ENCODE data around the gene CTIF. TPM values are rescaled to one million over a fixed set of nuclear protein-coding genes. Genes with fewer than 3 reads are reported as not detected.

CTIF gene
- polyA plus RNA-seq, 1 donor from 2014 or later: 50.2 TPM

DNA sequence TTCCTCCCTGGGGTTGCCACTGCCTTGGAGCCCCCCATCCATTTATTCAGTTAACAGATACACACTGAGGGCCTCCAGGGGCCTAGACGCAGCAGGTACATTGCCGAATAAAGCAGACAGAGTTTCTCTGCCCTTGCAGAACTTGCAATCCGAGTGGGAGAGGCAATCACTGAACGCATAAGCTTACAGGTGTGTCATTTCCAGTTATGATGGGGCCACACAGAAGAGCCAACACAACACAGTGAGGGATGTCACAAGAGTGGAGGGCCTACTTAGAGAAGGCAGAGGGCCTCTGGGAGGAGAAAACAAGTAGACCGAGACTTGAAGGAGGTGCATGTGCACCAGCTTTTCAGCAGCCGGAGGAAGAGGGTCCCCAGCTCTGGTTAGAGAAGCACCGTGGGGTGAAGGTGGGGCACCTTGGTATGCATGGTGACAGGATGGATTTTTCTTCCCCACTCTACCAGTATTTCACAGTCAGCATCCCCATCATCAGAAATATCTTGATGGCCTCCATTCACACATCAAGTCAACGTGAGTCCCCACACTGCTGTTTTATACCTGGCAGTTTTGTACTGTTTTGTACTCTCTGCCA lies 261.0 kb downstream of the CTIF start:
- Histone ChIP-seq H4K20me1 (ENCODE audit: insufficient read depth) (no peaks in the 10 kb centered on the region), H3F3A (ENCODE audit: insufficient read depth, low read length, poor library complexity, severe bottlenecking) (no peaks in the 10 kb centered on the region), H3K79me2 (replicated peaks; ENCODE audit: insufficient read depth, low read length) (no peaks in the 10 kb centered on the region), H3K9ac (ENCODE audit: low read length) (no peak overlapping the region), H3K9me3 (ENCODE audit: low read length) (no peaks in the 10 kb centered on the region), H3K4me2 (ENCODE audit: low read length) (no peak overlapping the region), H3K36me3 (ENCODE audit: insufficient read depth, low read length) (peaks cover 4% of the 10 kb centered on the region), H3K4me3 (ENCODE audit: low read length) (no peak overlapping the region), H3K27ac (ENCODE audit: low read length) (no peak overlapping the region), H3K9me2 (ENCODE audit: insufficient read depth, low read length) (no peaks in the 10 kb centered on the region), H2AFZ (ENCODE audit: low read depth, low read length) (no peak overlapping the region), H3K27me3 (ENCODE audit: insufficient read depth, low read depth, low read length) (no peaks in the 10 kb centered on the region)
- no peak for TF ChIP-seq RAD21 (conservative IDR thresholded peaks at IDR 0.05)
- TF ChIP-seq, protein P1, sequence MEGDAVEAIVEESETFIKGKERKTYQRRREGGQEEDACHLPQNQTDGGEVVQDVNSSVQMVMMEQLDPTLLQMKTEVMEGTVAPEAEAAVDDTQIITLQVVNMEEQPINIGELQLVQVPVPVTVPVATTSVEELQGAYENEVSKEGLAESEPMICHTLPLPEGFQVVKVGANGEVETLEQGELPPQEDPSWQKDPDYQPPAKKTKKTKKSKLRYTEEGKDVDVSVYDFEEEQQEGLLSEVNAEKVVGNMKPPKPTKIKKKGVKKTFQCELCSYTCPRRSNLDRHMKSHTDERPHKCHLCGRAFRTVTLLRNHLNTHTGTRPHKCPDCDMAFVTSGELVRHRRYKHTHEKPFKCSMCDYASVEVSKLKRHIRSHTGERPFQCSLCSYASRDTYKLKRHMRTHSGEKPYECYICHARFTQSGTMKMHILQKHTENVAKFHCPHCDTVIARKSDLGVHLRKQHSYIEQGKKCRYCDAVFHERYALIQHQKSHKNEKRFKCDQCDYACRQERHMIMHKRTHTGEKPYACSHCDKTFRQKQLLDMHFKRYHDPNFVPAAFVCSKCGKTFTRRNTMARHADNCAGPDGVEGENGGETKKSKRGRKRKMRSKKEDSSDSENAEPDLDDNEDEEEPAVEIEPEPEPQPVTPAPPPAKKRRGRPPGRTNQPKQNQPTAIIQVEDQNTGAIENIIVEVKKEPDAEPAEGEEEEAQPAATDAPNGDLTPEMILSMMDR (IDR thresholded peaks at IDR 0.05; ENCODE audit: poor library complexity, severe bottlenecking): no peak

- Histone ChIP-seq H2AFZ (ENCODE audit: low read depth, low read length) (no peak overlapping the region), H3K27me3 (ENCODE audit: insufficient read depth, low read depth, low read length) (no peaks in the 10 kb centered on the region), H4K20me1 (ENCODE audit: insufficient read depth) (no peaks in the 10 kb centered on the region), H3K9me3 (ENCODE audit: low read length) (no peaks in the 10 kb centered on the region), H3K27ac (ENCODE audit: low read length) (no peak overlapping the region), H3K79me2 (replicated peaks; ENCODE audit: insufficient read depth, low read length) (no peaks in the 10 kb centered on the region), H3K9ac (ENCODE audit: low read length) (no peak overlapping the region), H3K36me3 (ENCODE audit: insufficient read depth, low read length) (peaks cover 4% of the 10 kb centered on the region), H3F3A (ENCODE audit: insufficient read depth, low read length, poor library complexity, severe bottlenecking) (no peaks in the 10 kb centered on the region), H3K4me3 (ENCODE audit: low read length) (no peak overlapping the region), H3K9me2 (ENCODE audit: insufficient read depth, low read length) (no peaks in the 10 kb centered on the region), H3K4me2 (ENCODE audit: low read length) (no peak overlapping the region)
- TF ChIP-seq, protein P2, sequence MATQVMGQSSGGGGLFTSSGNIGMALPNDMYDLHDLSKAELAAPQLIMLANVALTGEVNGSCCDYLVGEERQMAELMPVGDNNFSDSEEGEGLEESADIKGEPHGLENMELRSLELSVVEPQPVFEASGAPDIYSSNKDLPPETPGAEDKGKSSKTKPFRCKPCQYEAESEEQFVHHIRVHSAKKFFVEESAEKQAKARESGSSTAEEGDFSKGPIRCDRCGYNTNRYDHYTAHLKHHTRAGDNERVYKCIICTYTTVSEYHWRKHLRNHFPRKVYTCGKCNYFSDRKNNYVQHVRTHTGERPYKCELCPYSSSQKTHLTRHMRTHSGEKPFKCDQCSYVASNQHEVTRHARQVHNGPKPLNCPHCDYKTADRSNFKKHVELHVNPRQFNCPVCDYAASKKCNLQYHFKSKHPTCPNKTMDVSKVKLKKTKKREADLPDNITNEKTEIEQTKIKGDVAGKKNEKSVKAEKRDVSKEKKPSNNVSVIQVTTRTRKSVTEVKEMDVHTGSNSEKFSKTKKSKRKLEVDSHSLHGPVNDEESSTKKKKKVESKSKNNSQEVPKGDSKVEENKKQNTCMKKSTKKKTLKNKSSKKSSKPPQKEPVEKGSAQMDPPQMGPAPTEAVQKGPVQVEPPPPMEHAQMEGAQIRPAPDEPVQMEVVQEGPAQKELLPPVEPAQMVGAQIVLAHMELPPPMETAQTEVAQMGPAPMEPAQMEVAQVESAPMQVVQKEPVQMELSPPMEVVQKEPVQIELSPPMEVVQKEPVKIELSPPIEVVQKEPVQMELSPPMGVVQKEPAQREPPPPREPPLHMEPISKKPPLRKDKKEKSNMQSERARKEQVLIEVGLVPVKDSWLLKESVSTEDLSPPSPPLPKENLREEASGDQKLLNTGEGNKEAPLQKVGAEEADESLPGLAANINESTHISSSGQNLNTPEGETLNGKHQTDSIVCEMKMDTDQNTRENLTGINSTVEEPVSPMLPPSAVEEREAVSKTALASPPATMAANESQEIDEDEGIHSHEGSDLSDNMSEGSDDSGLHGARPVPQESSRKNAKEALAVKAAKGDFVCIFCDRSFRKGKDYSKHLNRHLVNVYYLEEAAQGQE (IDR thresholded peaks at IDR 0.05; ENCODE audit: borderline replicate concordance): no peak
- TF ChIP-seq RAD21 (conservative IDR thresholded peaks at IDR 0.05) (no peak), EP300 (conservative IDR thresholded peaks at IDR 0.05; ENCODE audit: poor library complexity, severe bottlenecking) (no peak), SMC3 (conservative IDR thresholded peaks at IDR 0.05; ENCODE audit: poor library complexity) (no peak), MXI1 (conservative IDR thresholded peaks at IDR 0.05; ENCODE audit: poor library complexity, severe bottlenecking) (no peak), EZH2 (IDR thresholded peaks at IDR 0.05; ENCODE audit: borderline replicate concordance, insufficient read depth, low read length, poor library complexity, severe bottlenecking) (no peak), POLR2AphosphoS5 (IDR thresholded peaks at IDR 0.05) (no peak), TAF1 (IDR thresholded peaks at IDR 0.05; ENCODE audit: low read depth) (no peak)
- TF ChIP-seq, protein P1 (IDR thresholded peaks at IDR 0.05; ENCODE audit: poor library complexity, severe bottlenecking): no peak
These were observed 261.6 kb downstream of the CTIF start for GRCh38 chr18:48800466-48800865.

Measured in neural cell (in vitro differentiated cells).